ENCODE measurements around the gene ASIC2.

DNA sequence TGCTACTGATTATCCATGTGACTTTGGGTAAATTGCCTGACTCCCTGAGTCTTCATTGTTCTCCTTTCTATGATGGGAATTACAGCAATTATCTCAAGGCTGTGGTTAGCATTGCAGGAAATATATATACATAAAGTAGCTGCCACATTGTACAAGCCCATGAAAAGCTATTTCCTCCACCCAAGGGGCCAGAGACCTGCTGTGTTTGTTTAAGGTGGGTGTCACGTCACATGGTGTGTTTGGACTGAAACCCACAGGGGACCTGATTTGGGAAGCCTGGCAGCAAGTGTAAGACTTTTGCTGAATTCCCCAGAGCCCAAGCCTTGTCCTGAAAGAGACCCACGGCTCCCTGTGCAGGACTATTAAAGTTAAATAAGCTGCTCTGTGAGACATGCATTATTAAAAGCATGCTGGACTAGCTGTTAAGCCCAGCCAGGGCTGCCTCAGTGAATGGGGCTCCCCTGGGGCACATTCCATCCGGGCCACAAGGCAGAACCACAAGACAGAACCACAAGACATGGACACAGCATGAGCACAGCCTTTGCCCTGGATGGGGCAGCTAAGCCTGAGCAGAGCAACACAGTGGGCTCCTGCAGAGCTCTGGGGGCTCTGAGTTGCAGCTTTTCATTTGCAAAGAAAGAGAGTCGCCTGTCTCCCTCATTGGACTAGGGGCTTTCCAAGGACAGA, 152.5 kb downstream of the ASIC2 start:
- TF ChIP-seq, protein P1, sequence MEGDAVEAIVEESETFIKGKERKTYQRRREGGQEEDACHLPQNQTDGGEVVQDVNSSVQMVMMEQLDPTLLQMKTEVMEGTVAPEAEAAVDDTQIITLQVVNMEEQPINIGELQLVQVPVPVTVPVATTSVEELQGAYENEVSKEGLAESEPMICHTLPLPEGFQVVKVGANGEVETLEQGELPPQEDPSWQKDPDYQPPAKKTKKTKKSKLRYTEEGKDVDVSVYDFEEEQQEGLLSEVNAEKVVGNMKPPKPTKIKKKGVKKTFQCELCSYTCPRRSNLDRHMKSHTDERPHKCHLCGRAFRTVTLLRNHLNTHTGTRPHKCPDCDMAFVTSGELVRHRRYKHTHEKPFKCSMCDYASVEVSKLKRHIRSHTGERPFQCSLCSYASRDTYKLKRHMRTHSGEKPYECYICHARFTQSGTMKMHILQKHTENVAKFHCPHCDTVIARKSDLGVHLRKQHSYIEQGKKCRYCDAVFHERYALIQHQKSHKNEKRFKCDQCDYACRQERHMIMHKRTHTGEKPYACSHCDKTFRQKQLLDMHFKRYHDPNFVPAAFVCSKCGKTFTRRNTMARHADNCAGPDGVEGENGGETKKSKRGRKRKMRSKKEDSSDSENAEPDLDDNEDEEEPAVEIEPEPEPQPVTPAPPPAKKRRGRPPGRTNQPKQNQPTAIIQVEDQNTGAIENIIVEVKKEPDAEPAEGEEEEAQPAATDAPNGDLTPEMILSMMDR (conservative IDR thresholded peaks at IDR 0.05), result no peak
- TF ChIP-seq EZH2 (IDR thresholded peaks at IDR 0.05; ENCODE audit: low read depth), result no peak
